ENCODE results near the gene FILIP1L. TPM values are rescaled to one million over a fixed set of nuclear protein-coding genes. Genes with fewer than 3 reads are reported as not detected.
A peak's percentile ranks its signal among the peaks of the same experiment; 100 is the strongest.

FILIP1L gene
- total RNA-seq, 2 donors from 2014 or later: 9.5 to 28.2 TPM

GRCh38 chr3:99818818-99819217 is 295.5 kb downstream of the FILIP1L start:
- Histone ChIP-seq H3K27me3 (replicated peaks; ENCODE audit: insufficient read depth) (no peaks in the 10 kb centered on the region), H3K36me3 (no peaks in the 10 kb centered on the region), H3K4me3 (no peak overlapping the region), H3K27ac (no peak overlapping the region), H3K4me1 (replicated peaks) (no peaks in the 10 kb centered on the region), H3K9me3 (no peaks in the 10 kb centered on the region)
- no peak for DNase-seq (ENCODE audit: low spot score)
- 94% methylated on average over 2 of the region's 2 CpGs for WGBS
- intact Hi-C loops (cut with DNase I): no loop called here
- TF ChIP-seq POLR2A (IDR thresholded peaks at IDR 0.05) (no peak), POLR2AphosphoS5 (IDR thresholded peaks at IDR 0.05) (no peak), CTCF (IDR thresholded peaks at IDR 0.05) (no peak)

GRCh38 chr3:99817437-99818240 is 296.7 kb downstream of the FILIP1L start, which contains the start of gene CMSS1:
Gene CMSS1, plus strand, starts transcription at chr3:99817862.
- intact Hi-C loops (cut with DNase I): no loop called here
- H3K4me3 ChIP-seq: peak within 1 kb of the TSS; percentile 59 to 65
- no peaks in the 10 kb centered on the region for H3K4me1 ChIP-seq (replicated peaks)
- H3K36me3 ChIP-seq: no peaks in the 10 kb centered on the region
- no peaks in the 10 kb centered on the region for H3K9me3 ChIP-seq
- TF ChIP-seq POLR2AphosphoS5 (IDR thresholded peaks at IDR 0.05) (peak; percentile 85), POLR2A (IDR thresholded peaks at IDR 0.05) (peak; percentile 46), CTCF (IDR thresholded peaks at IDR 0.05) (peak in 3 of 4 experiments; percentile 20 to 41 (median 23))
- no peaks in the 10 kb centered on the region for H3K27me3 ChIP-seq (replicated peaks; ENCODE audit: insufficient read depth)
- DNase-seq (ENCODE audit: low spot score): peak; percentile 93
- WGBS: under 1% methylated on average over 52 of the region's 60 CpGs
- H3K27ac ChIP-seq: peak within 1 kb of the TSS; percentile 79 to 84

- Histone ChIP-seq H3K27ac (peak overlapping the region; percentile 79 to 84), H3K36me3 (no peaks in the 10 kb centered on the region), H3K4me3 (peak overlapping the region; percentile 59 to 65), H3K27me3 (replicated peaks; ENCODE audit: insufficient read depth) (no peaks in the 10 kb centered on the region), H3K9me3 (no peaks in the 10 kb centered on the region), H3K4me1 (replicated peaks) (no peaks in the 10 kb centered on the region)
- WGBS: 0% methylated on average over 15 of the region's 15 CpGs
- intact Hi-C loops (cut with DNase I): no loop called here
- DNase-seq (ENCODE audit: low spot score): peak; percentile 24
- no peak for TF ChIP-seq POLR2A (IDR thresholded peaks at IDR 0.05)
Observed at GRCh38 chr3:99817047-99817436, 297.3 kb downstream of the FILIP1L start.

- Histone ChIP-seq H3K27me3 (replicated peaks; ENCODE audit: insufficient read depth) (no peaks in the 10 kb centered on the region), H3K36me3 (no peaks in the 10 kb centered on the region), H3K4me3 (no peak overlapping the region), H3K4me1 (replicated peaks) (no peaks in the 10 kb centered on the region), H3K9me3 (no peaks in the 10 kb centered on the region), H3K27ac (no peak overlapping the region)
- WGBS: 97% methylated on average over 1 of the region's 1 CpG
- intact Hi-C loops (cut with DNase I): no loop called here
- DNase-seq (ENCODE audit: low spot score): no peak
- no peak for TF ChIP-seq POLR2A (IDR thresholded peaks at IDR 0.05)
- TF ChIP-seq POLR2AphosphoS5 (IDR thresholded peaks at IDR 0.05): no peak
- no peak for TF ChIP-seq CTCF (IDR thresholded peaks at IDR 0.05)
Observed at GRCh38 chr3:99810403-99810802, 303.9 kb downstream of the FILIP1L start.

GRCh38 chr3:99809565-99809964 is 304.7 kb downstream of the FILIP1L start:
- WGBS: 96% methylated on average over 2 of the region's 2 CpGs
- Histone ChIP-seq H3K9me3 (no peaks in the 10 kb centered on the region), H3K27ac (no peak overlapping the region), H3K36me3 (no peaks in the 10 kb centered on the region), H3K27me3 (replicated peaks; ENCODE audit: insufficient read depth) (no peaks in the 10 kb centered on the region), H3K4me1 (replicated peaks) (no peaks in the 10 kb centered on the region), H3K4me3 (no peak overlapping the region)
- DNase-seq (ENCODE audit: low spot score): no peak
- intact Hi-C loops (cut with DNase I): no loop called here
- no peak for TF ChIP-seq POLR2AphosphoS5 (IDR thresholded peaks at IDR 0.05)
